Colonic mucosa (tissue), 4 donors: ENCODE results near the gene ARRB2. TPM values are rescaled to one million over a fixed set of nuclear protein-coding genes. Genes with fewer than 3 reads are reported as not detected.

Experiments
- DNase-seq: peaks from one replicate; pipeline ENCODE4 v3.0.0-alpha.2; 2020
- H3K27ac ChIP-seq: fragments of 200-600 bp; one replicate; pipeline ENCODE4 v1.8.0; 2021
- H3K27me3 ChIP-seq: fragments of 200-600 bp; one replicate; pipeline ENCODE4 v1.8.0; 2021
- H3K36me3 ChIP-seq: fragments of 200-600 bp; one replicate; pipeline ENCODE4 v1.8.0; 2021
- H3K4me1 ChIP-seq: fragments of 200-600 bp; one replicate; pipeline ENCODE4 v1.8.0; 2021; ENCODE audit warnings: mild to moderate bottlenecking
- H3K4me3 ChIP-seq: fragments of 200-600 bp; one replicate; pipeline ENCODE4 v1.8.0; 2021
- H3K9ac ChIP-seq, 2 donors: one replicate each; pipeline ENCODE4 v1.7.0; 2013; ENCODE audit warnings: control low read depth in 2 of 2, low read depth in 2 of 2, low read length in 2 of 2
- H3K9me3 ChIP-seq: fragments of 200-600 bp; one replicate; pipeline ENCODE4 v1.8.0; 2021
- intact Hi-C: fragments of 100-400 bp; cut with DNase I; formaldehyde crosslinking; loops from one replicate; pipeline ENCODE4 v1.14.1; 2022
- total RNA-seq, 2 donors: library from RNA; stranded (reverse); fragmentation: NEBNext Ultra II Directional in 1 of 2; extraction: Animal tissue kit (Norgen Biotek cat#: 25700) in 1 of 2; gene quantifications; one replicate each; pipeline ENCODE4 v1.2.1, GENCODE V29; 2021
- TF ChIP-seq, protein P1 (sequence below): fragments of 200-600 bp; IDR thresholded peaks from one replicate; pipeline ENCODE4 v1.8.0; 2022; ENCODE audit warnings: antibody characterized with exemption, mild to moderate bottlenecking
- donor health status: healthy.
- donor health status: DM: no; HTN: no; CAD: no.
- donor health status: DM: no; HTN: no; CAD: no.

The ARRB2 gene
- total RNA-seq, 2 donors from 2014 or later, result 41.0 to 42.8 TPM

DNA sequence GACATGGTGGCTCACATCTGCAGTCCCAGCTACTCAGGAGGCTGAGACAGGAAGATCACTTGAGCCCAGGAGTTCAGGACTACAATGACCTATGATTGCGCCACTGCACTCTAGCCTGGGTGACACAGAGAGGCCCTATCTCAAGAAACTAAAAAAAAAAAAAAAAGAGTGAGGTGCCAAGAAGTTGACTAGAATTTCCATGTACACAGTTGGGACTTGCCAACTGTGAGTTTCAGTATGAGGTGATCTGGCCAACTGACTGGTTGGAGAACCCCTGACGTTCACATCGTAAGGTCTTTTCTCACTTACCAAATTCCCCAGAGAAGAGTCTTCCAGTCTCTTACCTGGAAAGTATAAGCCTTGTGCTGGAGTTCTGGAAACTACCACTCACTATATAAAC is 17.7 kb downstream of the ARRB2 start:
- Histone ChIP-seq H3K9ac (no peak overlapping the region), H3K9me3 (no peaks in the 10 kb centered on the region), H3K27me3 (no peaks in the 10 kb centered on the region), H3K4me1 (peaks cover 3% of the 10 kb centered on the region), H3K36me3 (no peaks in the 10 kb centered on the region), H3K27ac (no peak overlapping the region), H3K4me3 (no peak overlapping the region)
- intact Hi-C loops, result no loop called here
- no peak for DNase-seq
- TF ChIP-seq, protein P1, sequence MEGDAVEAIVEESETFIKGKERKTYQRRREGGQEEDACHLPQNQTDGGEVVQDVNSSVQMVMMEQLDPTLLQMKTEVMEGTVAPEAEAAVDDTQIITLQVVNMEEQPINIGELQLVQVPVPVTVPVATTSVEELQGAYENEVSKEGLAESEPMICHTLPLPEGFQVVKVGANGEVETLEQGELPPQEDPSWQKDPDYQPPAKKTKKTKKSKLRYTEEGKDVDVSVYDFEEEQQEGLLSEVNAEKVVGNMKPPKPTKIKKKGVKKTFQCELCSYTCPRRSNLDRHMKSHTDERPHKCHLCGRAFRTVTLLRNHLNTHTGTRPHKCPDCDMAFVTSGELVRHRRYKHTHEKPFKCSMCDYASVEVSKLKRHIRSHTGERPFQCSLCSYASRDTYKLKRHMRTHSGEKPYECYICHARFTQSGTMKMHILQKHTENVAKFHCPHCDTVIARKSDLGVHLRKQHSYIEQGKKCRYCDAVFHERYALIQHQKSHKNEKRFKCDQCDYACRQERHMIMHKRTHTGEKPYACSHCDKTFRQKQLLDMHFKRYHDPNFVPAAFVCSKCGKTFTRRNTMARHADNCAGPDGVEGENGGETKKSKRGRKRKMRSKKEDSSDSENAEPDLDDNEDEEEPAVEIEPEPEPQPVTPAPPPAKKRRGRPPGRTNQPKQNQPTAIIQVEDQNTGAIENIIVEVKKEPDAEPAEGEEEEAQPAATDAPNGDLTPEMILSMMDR, result no peak

DNA sequence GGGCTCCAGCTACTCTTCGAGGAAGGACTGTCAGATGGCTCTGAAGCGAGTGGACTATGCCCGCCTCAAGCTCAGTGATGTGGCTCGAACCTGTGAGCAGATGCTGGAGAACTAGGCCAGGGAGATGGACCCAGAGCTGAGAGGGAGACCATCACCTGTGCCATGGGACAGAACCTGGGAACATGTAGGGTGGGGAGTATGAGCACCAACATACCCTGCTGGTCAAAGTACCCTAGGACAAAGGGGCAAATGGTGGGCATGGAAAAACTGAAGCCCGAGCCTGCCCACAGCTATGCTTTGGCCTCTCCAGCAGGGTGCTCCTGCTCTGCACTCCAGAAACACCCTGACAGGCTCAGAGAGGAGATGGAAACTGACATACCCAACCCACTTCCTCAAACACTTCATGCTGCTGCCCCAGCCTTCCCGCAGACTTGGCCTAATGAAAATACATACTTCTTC is 22.7 kb downstream of the ARRB2 start:
- no peak for DNase-seq
- no peaks in the 10 kb centered on the region for H3K27me3 ChIP-seq
- H3K4me1 ChIP-seq, result peaks cover 3% of the 10 kb centered on the region
- TF ChIP-seq, protein P1, result no peak
- H3K27ac ChIP-seq, result peak overlapping the region; percentile 6
- no peaks in the 10 kb centered on the region for H3K9me3 ChIP-seq
- intact Hi-C loops, result loop anchor here (5.0 kb wide), 2 partner anchors 54 to 154 kb away; partner anchors contain the start of genes GLTPD2 and VMO1
- no peak overlapping the region for H3K9ac ChIP-seq
- no peaks in the 10 kb centered on the region for H3K36me3 ChIP-seq
- no peak overlapping the region for H3K4me3 ChIP-seq

DNA sequence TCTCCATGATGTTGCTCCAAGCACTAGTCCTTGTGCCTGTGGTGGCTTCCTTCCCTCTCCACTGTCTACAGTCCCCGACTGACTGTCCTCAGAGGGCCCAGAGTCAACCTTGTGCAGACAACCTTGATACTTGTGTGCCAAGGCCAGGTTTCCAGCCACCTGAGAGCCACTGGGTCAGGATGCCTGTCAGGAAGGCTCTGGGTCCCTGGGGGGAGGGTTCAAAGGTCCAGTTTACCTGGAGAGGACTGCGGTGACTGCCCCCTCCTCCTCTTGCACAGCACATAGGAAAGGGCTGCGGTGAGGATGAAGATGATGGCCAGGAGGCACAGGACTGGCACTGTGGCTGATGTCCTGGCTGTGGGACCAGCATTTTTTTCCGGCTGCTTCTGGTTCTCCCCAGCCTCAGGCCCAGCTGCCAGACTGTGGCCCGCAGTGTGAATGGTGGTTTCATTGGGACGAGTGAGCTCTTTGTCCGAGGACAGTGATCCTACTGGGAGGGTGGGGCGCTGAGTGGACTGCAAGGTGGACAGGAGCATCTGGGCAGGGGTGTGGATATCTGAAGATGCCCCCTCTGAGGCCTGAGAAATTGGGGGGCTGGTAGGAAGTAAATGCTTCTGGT is 24.5 kb downstream of the ARRB2 start:
- Histone ChIP-seq H3K27me3 (no peaks in the 10 kb centered on the region), H3K36me3 (no peaks in the 10 kb centered on the region), H3K4me3 (no peak overlapping the region), H3K4me1 (peaks cover 3% of the 10 kb centered on the region), H3K9me3 (no peaks in the 10 kb centered on the region), H3K27ac (no peak overlapping the region), H3K9ac (no peak overlapping the region)
- intact Hi-C loops, result loop anchor here (5.0 kb wide), 2 partner anchors 52 to 152 kb away; partner anchors contain the start of genes GLTPD2 and VMO1
- no peak for DNase-seq
- TF ChIP-seq, protein P1, result no peak

DNA sequence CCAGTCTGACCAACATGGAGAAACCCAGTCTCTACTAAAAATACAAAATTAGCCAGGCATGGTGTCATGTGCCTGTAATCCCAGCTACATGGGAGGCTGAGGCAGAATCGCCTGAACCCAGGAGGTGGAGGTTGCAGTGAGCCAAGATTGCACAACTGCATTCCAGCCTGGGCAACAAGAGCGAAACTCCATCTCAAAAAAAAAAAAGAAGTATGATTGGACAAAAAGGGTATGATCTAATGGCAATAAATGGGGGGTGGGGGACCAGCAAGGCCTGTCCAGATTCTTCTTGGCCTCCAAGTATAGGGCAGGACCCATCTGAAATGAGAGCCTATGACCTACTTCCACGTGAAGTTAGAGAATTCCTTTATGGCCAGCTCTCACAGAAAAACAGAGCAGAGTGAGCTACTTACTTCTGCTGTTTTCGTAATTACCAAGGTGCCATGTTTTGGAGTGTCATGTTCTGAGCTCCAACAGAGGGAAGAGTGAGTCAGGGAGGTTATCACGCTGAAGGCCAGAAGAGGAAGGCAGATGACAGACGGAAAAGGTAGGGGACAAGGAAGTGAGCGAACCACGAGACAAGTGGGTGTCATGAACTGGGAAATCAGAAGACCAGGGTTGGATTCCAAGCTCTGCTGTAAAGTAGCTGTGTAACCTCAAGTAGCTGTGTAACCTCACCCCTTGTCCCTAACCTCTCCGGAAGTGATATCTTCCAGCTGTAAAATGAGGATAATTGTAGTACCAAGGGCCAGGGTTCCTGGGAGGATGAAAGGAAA is 25.6 kb downstream of the ARRB2 start:
- H3K9ac ChIP-seq, result no peak overlapping the region
- DNase-seq, result no peak
- peaks cover 3% of the 10 kb centered on the region for H3K4me1 ChIP-seq
- intact Hi-C loops, result no loop called here
- H3K9me3 ChIP-seq, result no peaks in the 10 kb centered on the region
- no peak overlapping the region for H3K27ac ChIP-seq
- TF ChIP-seq, protein P1, result no peak
- H3K4me3 ChIP-seq, result no peak overlapping the region
- no peaks in the 10 kb centered on the region for H3K36me3 ChIP-seq
- H3K27me3 ChIP-seq, result no peaks in the 10 kb centered on the region

DNA sequence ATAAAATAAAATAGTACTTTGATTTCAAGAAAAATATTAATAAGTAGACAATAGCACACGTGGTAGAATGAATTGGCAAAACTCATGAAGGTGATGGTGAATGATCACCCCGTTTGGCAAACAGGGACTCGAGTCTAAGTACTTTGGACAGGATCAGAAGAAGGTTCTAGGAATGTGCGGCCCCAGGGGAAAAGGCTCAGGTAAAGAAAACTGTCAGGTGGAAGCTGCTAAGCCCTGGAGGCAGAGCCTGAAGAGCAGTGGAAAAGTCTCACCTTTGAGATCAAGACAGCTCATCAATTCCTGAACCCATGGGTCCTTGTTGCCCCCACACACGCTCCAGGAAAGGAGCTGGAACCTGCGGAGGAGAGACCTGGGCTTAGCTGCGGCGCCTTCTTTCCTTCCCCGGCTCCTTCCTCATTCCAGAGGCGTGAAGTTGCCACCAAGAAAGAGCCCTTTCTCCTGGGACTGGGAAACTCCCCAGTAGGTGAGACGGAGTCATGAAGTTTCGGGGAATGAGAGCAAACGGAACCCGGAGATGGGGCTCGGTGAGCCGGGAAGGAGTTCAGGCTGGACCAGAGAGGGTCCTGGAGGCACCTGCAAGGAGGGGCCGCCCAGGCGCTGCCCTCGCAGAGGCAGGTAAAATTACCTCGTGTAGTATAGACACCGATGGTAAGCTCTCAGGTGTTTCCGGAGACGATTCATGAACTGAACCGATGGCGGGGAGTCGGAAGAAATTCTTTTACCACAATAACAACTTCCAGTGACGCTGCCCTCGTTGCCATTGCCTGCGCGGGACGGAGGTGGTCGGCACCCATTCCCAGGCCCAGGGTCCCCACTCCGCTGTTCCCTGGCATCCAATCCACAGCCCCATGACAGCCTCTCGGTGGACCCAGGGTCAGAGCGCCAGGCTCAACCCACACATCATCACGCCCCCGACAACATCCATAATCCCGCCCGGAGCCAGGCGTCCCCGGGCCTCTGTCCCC is 28.0 kb downstream of the ARRB2 start:
- H3K27ac ChIP-seq, result peak overlapping the region; percentile 61
- intact Hi-C loops, result no loop called here

More for the DNA sequence above, 28.0 kb downstream of the ARRB2 start:
- no peaks in the 10 kb centered on the region for H3K9me3 ChIP-seq
- peak; percentile 65 for DNase-seq
- no peaks in the 10 kb centered on the region for H3K4me1 ChIP-seq
- H3K27me3 ChIP-seq, result no peaks in the 10 kb centered on the region
- TF ChIP-seq, protein P1, result no peak
- peak overlapping the region; percentile 82 to 86 for H3K9ac ChIP-seq
- H3K4me3 ChIP-seq, result peak overlapping the region; percentile 89
- H3K36me3 ChIP-seq, result no peaks in the 10 kb centered on the region
